ENCODE data around the gene PHRF1.

GRCh38 chr11:539971-540481, 36.2 kb upstream of the PHRF1 start:
- TF ChIP-seq CTCF (IDR thresholded peaks at IDR 0.05; ENCODE audit: poor library complexity, severe bottlenecking) (no peak), RAD21 (conservative IDR thresholded peaks at IDR 0.05) (no peak), POLR2AphosphoS5 (IDR thresholded peaks at IDR 0.05) (no peak), MXI1 (conservative IDR thresholded peaks at IDR 0.05; ENCODE audit: poor library complexity, severe bottlenecking) (no peak), EP300 (conservative IDR thresholded peaks at IDR 0.05; ENCODE audit: poor library complexity, severe bottlenecking) (no peak), EZH2 (IDR thresholded peaks at IDR 0.05; ENCODE audit: borderline replicate concordance, insufficient read depth, low read length, poor library complexity, severe bottlenecking) (no peak), TAF1 (IDR thresholded peaks at IDR 0.05; ENCODE audit: low read depth) (no peak), SMC3 (conservative IDR thresholded peaks at IDR 0.05; ENCODE audit: poor library complexity) (no peak)
- TF ChIP-seq, protein P1, sequence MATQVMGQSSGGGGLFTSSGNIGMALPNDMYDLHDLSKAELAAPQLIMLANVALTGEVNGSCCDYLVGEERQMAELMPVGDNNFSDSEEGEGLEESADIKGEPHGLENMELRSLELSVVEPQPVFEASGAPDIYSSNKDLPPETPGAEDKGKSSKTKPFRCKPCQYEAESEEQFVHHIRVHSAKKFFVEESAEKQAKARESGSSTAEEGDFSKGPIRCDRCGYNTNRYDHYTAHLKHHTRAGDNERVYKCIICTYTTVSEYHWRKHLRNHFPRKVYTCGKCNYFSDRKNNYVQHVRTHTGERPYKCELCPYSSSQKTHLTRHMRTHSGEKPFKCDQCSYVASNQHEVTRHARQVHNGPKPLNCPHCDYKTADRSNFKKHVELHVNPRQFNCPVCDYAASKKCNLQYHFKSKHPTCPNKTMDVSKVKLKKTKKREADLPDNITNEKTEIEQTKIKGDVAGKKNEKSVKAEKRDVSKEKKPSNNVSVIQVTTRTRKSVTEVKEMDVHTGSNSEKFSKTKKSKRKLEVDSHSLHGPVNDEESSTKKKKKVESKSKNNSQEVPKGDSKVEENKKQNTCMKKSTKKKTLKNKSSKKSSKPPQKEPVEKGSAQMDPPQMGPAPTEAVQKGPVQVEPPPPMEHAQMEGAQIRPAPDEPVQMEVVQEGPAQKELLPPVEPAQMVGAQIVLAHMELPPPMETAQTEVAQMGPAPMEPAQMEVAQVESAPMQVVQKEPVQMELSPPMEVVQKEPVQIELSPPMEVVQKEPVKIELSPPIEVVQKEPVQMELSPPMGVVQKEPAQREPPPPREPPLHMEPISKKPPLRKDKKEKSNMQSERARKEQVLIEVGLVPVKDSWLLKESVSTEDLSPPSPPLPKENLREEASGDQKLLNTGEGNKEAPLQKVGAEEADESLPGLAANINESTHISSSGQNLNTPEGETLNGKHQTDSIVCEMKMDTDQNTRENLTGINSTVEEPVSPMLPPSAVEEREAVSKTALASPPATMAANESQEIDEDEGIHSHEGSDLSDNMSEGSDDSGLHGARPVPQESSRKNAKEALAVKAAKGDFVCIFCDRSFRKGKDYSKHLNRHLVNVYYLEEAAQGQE (IDR thresholded peaks at IDR 0.05; ENCODE audit: borderline replicate concordance), result no peak
